ENCODE measurements around the gene ARFGAP2.
"Not testable (repeated sequence)": the region's sequence is repeated elsewhere in the genome, so short reads cannot be mapped to it uniquely, and the experiment has no call there.

Gene ARFGAP2

DNA sequence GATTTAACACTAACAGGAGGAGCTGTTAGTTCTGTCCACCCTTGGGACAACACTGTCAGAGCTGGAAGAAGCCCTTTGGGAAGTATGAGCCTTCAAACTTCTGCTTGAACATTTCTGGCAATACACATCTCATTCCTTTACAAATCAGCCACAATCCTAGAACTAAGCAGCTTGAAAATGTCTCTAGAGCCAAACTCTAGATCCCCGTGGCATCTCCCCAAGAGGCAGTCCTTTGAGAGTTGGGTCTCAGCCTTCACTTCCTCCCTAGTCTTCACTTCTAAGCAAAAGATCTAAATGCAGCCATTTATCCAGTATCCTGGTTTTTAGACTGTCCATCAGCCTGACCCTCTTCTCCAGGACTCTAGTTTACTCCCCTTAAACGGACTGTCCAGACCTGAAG is 26.9 kb downstream of the ARFGAP2 start:
- in situ Hi-C loops (cut with HindIII; ENCODE audit: low sequenced_read_pairs): no loop called here

DNA sequence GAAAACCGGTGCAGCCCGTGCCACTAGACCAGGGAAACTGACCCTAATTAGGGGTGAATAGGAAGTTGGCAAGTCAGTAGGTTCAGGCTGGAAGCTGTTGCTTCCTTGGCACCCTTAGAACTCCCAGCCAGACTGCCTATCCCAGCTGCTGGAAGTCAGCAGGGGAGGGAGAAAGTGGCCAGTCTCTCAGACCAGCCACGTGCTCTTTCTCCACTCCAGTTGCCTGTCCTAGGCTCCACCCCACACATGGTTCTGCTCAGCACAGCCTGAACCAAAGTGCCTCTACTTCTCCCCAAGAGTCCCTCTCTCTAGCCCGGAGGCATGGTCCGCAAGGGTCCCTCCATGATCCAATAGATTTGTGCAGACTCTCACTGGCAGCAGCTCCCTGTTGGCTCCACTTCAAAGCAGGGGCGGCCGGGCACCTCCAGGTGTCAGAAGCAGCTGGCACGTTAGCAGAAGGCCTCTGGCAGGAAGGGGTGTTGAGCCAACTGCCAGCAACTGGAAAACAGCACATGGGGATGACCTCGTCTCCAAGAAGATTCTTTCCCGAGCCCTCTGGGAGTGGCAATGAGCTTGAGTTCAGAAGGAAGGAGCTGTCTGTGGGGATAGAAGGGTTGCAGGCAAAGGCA is 27.7 kb downstream of the ARFGAP2 start:
- in situ Hi-C loops (cut with HindIII; ENCODE audit: low sequenced_read_pairs): no loop called here

DNA sequence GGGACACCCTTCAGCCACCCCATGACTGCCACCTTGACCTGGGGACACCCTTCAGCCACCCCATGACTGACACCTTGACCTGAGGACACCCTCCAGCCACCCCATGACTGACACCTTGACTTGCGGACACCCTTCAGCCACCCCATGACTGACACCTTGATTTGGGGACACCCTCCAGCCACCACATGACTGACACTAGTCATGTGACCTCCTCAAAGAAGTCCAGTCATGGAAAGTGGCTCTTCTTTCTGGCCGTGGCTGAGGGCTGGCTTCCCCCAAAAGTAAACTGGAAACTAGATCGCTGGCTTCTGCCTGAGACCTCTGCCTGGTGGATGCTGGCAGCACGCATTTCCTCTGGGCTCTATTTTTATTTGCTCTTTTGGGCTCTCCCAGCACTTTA is 28.4 kb downstream of the ARFGAP2 start:
- in situ Hi-C loops (cut with HindIII; ENCODE audit: low sequenced_read_pairs): no loop called here

DNA sequence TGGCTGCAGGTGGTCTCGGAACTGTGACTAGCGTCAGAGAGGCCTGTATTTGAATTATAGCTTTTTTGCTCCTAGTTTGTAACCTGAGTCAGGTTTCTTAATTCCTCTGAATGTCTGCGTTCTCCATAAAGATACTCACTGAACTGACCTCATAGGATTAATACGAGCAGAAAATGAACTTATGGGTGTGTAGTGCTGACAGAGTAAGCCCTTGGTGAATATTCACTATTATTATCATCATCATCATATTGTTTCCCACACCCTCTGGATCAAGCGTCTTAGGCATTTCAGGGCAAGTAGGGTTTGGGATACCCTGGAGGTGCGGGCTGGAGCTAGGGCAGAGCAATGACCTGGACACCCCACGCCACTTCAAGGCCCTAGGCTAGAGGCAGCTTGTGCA is 29.0 kb downstream of the ARFGAP2 start:
- in situ Hi-C loops (cut with HindIII; ENCODE audit: low sequenced_read_pairs): no loop called here

DNA sequence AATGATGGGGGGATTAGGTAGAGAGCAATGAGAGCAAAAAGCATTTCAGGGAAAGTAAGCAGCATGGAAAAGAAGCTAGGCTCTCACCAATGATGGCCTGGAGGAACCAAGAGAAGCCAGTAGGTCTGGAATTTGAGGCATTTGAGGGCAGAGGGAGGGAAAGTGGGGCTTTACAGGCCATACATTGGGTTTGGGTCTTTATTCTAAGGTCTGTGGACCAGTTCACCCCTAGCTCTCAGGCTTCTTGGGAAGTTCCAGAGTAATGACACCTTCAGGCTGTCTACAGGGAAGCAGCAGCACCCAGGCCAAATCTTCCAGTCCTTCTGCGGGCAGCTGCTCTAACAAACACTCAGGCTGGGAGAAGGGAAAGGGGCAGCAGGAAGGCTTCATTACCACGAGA is 29.4 kb downstream of the ARFGAP2 start:
- in situ Hi-C loops (cut with HindIII; ENCODE audit: low sequenced_read_pairs): no loop called here

DNA sequence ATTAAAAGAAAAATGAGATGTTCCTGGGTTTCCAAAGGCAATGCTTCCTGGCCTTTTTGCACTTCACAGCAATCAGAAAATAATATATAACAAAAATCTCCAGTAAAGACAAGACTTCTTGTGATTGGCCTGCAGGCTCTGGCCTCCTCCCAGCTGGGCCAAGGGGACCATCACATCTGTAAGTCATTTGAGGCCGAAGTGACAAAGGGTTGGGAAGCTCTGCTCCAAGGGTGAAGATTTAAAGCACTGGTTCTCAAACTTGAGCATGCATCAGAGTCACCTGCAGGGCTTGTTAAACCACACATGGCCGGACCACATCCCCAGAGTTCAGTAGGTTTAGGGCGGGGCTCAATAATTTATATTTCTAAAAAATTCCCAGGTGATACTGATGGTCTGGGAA is 32.1 kb downstream of the ARFGAP2 start:
- in situ Hi-C loops (cut with HindIII; ENCODE audit: low sequenced_read_pairs): no loop called here

DNA sequence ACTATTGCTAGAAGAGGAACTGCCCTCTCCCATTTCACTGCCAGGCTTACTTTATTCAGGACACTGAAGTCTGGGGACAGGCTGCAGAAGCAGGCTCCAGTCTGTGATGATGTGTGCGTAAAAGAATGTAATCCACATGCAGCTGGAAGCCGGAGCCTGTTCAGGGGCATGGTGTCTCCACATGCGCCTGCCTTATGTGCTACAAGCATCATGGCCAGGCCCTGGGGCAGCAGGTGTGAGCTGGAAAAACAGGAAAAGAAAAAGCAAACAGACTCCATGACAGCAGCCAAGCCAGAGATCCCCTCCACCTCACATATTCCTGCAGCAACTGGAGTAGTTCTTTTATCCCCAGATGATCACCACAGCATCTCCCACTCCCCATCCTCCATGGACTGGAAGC is 33.4 kb downstream of the ARFGAP2 start:
- in situ Hi-C loops (cut with HindIII; ENCODE audit: low sequenced_read_pairs): no loop called here

DNA sequence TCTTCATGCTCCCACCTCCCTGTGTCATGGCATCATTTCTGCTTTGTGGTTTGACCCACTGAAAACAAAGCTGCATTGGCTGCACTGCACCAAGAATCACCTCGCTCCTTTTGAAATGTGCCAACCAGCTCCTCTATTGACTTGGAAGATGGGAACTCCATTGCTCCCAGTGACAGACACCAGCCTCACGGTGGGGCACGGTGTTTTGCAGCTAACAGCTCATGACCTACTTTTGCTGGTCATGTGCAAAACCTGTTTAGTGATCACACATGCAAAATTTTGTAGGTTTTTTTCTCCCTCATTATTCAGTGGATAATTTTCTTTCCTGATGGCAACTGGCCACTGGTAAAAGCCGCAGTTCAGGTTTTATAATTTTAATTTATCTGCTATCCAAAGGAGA is 36.8 kb downstream of the ARFGAP2 start:
- in situ Hi-C loops (cut with HindIII; ENCODE audit: low sequenced_read_pairs): loop anchor here (5.0 kb wide), 1 partner anchor 53 kb away; no protein-coding TSS in a partner anchor

DNA sequence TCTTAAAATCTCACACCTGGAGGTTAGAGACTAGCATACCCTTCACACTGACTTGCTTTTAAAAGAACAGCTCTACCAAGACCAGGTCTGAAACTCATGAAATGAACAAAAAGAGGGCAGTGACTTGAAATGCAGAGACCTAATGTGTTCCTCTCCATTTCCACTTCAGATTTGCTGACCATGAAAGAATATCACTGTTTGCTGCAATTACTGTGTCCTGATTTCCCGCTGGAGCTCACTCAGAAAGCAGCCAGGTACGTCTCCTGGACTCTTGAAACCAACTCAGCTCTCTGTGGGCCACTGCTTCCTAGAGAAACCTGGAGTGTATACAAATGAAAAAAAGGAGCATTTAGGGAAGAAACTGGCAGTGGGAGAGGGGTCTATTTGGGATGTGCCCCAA is 39.2 kb downstream of the ARFGAP2 start:
- in situ Hi-C loops (cut with HindIII; ENCODE audit: low sequenced_read_pairs): loop anchor here (5.0 kb wide), 1 partner anchor 50 kb away; no protein-coding TSS in a partner anchor

DNA sequence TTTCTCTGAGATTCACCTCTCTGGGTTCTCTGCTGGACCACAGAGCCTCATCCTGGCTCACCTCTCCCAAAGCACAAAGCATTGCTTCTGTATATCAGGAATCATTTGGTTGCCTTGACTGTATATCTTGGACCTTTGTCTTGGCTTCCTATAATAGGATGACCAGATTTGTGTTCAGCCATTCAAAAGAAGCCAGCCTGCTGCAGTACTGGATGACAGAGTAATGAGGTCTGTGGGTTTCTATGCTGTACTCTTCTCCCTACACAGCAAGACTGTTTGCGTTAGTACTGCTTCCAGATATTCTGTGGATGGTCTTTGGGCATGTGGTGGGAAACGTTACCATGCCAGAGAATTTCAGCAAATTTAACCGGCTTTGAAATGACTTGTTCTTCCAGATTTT is 39.8 kb downstream of the ARFGAP2 start:
- in situ Hi-C loops (cut with HindIII; ENCODE audit: low sequenced_read_pairs): loop anchor here (5.0 kb wide), 1 partner anchor 50 kb away; no protein-coding TSS in a partner anchor

DNA sequence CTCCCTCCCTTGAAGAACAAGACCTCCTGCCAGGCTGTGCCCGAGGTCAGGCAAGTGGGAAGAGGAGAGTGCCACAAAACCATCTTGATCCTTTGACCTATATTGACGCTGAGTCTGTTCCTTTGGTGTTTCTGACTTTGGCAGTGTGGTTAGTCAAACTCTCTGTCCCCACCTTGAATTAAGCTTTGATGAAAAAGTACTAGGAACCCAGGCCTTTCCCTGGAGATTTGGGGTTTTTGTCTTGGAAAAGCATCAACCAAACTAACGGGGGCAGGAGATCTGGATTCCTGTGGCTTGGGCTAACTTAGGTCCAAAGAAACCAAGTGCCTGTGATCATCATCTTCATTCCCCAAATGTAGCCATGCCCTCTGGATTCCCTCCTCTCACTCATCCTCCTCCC is 40.4 kb downstream of the ARFGAP2 start:
- in situ Hi-C loops (cut with HindIII; ENCODE audit: low sequenced_read_pairs): loop anchor here (5.0 kb wide), 1 partner anchor 49 kb away; no protein-coding TSS in a partner anchor

DNA sequence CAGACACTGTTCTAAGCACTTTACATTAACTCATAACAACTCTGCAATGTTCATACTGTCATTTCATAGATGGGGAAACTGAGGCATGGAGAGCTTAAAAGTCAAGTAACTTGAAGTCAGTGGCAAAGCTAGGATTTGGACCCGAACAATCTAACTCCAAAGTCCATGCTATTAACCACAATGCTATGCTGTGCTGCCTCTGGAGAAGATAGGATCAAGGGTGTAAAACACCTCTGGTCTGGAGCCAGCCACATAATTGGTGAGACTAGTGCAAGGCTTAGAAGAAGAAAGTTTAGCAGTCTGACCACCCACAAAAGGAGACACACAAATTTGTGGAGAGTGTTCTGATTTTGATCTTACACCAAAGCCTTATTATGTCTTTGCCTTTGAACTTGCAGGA is 43.7 kb downstream of the ARFGAP2 start:
- in situ Hi-C loops (cut with HindIII; ENCODE audit: low sequenced_read_pairs): no loop called here

DNA sequence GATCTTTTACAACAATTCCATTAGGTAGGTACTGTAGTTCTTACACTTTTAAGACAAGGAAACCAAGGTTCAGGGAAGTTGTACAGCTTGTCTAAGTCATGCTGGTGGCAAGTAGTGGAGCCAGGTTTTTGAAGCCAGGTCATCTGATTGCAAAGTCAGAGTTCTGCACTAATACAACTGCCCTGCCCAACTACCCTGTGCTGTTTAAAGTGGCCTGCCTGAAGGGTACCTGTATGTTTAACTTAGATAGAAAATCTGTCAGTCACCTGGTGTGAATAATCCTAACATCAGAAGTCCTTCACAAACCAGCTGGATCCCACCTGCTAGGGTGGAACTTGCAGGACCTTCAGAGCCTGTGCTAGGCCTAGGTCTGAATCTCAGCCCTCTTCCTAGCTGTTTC is 44.2 kb downstream of the ARFGAP2 start:
- in situ Hi-C loops (cut with HindIII; ENCODE audit: low sequenced_read_pairs): no loop called here

DNA sequence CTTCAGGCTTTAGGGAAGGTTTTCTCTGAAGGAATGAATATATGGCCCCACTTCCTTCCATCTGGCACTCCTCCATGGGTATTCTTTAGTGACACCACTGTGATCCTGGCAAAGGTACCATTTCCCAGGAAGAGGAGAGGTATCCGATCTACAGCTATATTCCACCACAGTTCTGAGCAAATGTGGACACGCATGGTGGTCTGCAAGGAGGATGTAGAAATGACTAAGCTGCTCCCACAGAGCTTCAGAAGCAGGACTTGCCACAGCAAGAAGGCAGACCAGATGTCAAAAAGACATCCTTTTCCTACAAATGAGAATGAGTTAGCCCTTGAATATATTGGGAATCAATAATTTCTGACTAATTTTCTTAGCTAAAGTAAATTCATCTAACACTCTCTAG is 45.5 kb downstream of the ARFGAP2 start:
- in situ Hi-C loops (cut with HindIII; ENCODE audit: low sequenced_read_pairs): no loop called here

DNA sequence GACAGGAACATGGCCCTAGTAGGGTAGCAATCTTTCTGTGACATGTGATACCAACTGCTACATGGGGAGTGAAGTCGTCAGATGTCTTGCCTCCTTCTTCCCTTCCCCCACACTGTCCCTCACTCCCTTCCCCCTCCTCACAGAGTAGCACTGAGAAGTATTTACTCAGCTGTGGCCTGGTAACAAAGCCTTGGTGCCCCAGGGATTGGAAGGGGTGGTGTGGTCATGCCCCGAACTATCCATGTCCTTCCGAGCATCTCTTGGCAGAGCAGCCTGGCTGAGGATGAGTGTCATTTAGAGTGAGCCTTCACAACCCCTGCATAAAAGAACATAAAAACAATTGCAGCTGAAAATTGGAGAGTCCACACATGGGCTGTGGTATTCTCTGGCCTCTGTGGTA is 46.1 kb downstream of the ARFGAP2 start:
- in situ Hi-C loops (cut with HindIII; ENCODE audit: low sequenced_read_pairs): no loop called here

DNA sequence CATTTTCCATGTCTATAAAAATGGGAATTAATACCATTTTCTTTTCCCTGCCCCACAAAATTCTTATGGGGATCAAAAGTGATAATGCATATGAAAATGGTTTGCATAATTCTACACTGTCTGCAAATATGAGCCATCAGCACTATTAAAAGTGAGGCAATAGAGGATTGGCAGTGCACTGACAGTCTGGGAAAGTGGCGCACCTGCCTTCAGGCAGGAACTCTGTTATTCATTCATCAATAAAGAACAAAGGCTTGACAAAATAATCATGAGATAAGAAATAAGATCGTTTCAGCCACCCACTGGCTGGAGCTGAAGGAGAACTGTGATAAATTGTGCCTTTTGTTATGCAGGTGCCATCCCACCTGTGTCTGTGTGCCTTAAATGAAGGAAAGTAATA is 49.5 kb downstream of the ARFGAP2 start:
- in situ Hi-C loops (cut with HindIII; ENCODE audit: low sequenced_read_pairs): no loop called here

DNA sequence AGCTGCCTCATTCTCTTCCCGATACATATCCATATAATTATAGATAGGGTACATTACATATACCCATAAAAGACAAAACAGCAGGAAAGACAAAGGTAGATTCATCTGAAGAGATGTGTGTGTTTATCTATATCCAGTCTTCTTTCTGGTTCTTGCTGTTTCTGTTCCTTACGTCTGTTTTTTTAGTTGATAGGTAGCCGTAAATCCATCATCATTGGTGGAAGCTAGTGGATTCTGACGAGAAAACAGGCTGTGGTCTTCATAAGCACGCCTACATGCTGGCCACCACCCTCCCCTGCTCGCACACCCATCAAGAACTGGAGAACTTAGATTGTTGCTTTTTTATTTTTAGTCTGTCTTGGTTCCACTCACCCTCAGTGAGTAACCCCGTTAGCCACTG is 51.6 kb downstream of the ARFGAP2 start:
- in situ Hi-C loops (cut with HindIII; ENCODE audit: low sequenced_read_pairs): no loop called here

DNA sequence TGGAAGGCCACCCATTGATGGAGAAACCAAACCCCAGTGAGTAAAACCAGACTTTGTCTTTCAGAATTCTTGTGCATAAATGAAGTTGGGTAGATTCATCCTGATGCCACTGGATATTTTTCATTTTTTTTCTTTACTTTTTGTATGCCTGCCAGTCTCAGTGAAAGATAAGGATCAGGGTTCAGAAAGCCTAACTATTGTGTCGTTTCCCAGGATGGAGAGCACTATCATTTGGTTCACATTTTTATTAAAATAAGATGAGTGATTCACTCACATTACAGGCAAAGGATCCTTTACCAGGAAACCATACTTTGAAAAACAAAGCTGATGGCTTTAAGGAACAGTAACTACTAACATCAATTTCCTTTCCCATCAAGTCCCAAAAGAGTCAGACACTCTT is 52.0 kb downstream of the ARFGAP2 start:
- in situ Hi-C loops (cut with HindIII; ENCODE audit: low sequenced_read_pairs): no loop called here

DNA sequence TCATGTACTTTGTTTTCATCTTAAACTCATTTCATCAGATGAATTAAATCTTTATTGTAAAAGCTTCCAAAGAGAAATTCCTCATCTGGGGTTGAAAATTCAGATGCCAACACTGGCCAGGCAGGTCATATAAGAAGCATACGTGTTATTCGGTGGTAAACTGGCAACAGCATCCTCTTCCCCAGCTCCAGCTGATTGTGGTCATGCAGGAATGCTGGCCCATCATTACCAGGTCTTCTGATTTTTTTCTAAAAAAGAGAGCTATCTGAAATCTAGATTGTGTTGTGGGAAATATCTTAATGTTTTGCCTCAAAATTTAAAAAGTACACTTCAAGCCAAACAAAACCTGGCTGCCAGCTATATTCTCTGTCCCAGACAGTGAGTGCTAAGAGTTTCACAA is 53.6 kb downstream of the ARFGAP2 start:
- in situ Hi-C loops (cut with HindIII; ENCODE audit: low sequenced_read_pairs): no loop called here

DNA sequence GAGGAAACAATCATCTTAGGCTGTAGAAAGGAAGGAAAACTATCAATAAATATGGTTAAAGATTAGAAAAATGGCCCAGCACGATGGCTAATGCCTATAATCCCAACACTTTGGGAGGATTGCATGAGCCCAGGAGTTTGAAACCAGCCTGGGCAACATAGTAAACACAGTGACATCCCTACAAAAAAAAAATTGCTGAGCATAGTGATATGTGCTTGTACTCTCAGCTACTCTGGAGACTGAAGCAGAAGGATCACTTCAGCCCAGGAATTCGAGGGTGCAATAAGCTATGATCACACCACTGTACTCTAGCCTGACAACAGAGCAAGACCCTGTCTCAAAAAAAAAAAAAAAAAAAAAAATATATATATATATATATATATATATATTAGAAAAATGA is 54.9 kb downstream of the ARFGAP2 start:
- in situ Hi-C loops (cut with HindIII; ENCODE audit: low sequenced_read_pairs): no loop called here

DNA sequence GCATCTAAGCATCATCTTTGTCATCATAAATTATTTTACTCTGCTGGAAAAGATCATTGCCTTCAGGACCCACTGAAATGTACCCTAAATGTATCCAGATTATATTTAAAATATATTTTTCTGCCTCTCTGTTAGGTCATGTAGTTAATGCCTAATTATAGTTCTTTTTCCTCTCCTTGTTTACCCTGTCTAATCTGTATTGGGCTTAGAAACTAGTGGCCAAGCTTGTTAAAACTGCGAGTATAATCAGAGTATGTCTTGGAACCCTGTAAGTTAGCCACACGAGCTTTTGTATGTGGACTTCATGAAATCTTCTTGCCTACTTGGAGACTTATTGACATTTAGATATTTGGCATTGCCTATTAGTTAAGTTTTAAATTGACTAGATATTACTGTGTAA is 55.6 kb downstream of the ARFGAP2 start:
- in situ Hi-C loops (cut with HindIII; ENCODE audit: low sequenced_read_pairs): no loop called here

DNA sequence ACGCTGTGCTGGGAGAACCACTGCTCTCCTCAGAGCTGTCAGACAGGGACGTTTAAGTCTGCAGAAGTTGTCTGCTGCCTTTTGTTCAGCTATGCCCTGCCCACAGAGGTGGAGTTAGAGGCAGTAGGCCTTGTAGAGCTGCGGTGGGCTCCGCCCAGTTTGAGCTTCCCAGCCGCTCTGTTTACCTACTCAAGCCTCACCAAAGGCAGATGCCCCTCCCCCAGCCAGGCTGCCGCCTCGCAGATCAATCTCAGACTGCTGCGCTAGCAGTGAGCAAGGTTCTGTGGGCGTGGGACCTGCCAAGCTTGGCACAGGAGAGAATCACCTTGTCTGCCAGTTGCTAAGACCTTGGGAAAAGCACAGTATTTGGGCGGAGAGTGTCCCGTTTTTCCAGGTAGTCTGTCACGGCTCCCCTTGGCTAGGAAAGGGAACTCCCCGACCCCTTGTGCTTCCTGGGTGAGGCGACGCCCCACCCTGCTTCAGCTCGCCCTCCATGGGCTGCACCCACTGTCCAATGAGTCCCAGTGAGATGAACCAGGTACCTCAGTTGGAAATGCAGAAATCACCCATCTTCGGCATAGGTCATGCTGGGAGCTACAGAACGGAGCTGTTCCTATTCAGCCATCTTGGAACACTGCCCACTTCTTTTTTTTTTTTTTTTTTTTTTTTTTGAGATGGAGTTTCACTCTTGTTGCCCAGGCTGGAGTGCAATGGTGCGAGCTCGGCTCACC is 57.6 kb downstream of the ARFGAP2 start:
- in situ Hi-C loops (cut with HindIII; ENCODE audit: low sequenced_read_pairs): not testable (repeated sequence)

Data from DLD1 (cell line).